GM12878 (cell line): Measurements from ENCODE around the gene NXPH1. TPM values are rescaled to one million over a fixed set of nuclear protein-coding genes. Genes with fewer than 3 reads are reported as not detected.

Source experiments
- ATAC-seq: fragments of 200-7000 bp; cut with Tn5 transposase; 3 replicates; pipeline ENCODE4 v1.9.1; 2020; ENCODE audit warnings: mild to moderate bottlenecking, moderate library complexity
- BruUV-seq: library from RNA; stranded (reverse); fragments of 400-500 nt; replicated peaks from 2 replicates; lab custom pipeline; 2021; lab: Mats Ljungman, UMichigan
- CTCF ChIA-PET: fragments of 300-600 bp; sonication (Branson Sonifier 250); formaldehyde crosslinking; extraction: SDS; loops from one replicate; lab custom pipeline; 2021; ENCODE audit warnings: inconsistent platforms; lab: Yijun Ruan, JAX
- POLR2A ChIA-PET: fragments of 350-600 bp; formaldehyde crosslinking; extraction: SDS; loops from one replicate; lab custom pipeline; 2021; ENCODE audit warnings: inconsistent platforms; lab: Charles Lee
- RAD21 ChIA-PET: fragments of 300-600 bp; sonication (Branson Sonifier 250); formaldehyde crosslinking; loops from one replicate; lab custom pipeline; 2023; ENCODE audit warnings: antibody characterized with exemption; ENCODE audit not compliant: unreplicated experiment; lab: Charles Lee
- SMC1A ChIA-PET: fragments of 300-600 bp; sonication (Branson Sonifier 250); formaldehyde crosslinking; loops from one replicate; lab custom pipeline; 2023; ENCODE audit not compliant: unreplicated experiment, uncharacterized antibody; lab: Charles Lee
- DNase-seq: peaks from one replicate; pipeline ENCODE4 v3.0.0-alpha.2; 2011; ENCODE audit warnings: low read depth, low spot score
- FAIRE-seq: peaks from 3 replicates; lab custom pipeline; 2011; peaks lifted over from hg19 to GRCh38; lab: Jason Lieb, UNC
- H2AFZ ChIP-seq: 2 replicates; pipeline ENCODE4 v1.6.0; 2011; ENCODE audit warnings: low read depth, low read length, control low read depth; ENCODE audit not compliant: control insufficient read depth
- H3K27ac ChIP-seq: 2 replicates; pipeline ENCODE4 v1.5.1; 2011; ENCODE audit warnings: control low read depth; ENCODE audit not compliant: control insufficient read depth, insufficient read depth
- H3K27me3 ChIP-seq, 2 experiments: replicated peaks in 1 of 2; 2 replicates each; pipeline versions ENCODE4 v1.6.0 to v1.6.1; 2011; ENCODE audit warnings: low read length in 1 of 2; ENCODE audit not compliant: control insufficient read depth in 2 of 2, insufficient read depth in 2 of 2
- H3K36me3 ChIP-seq, 2 experiments: 2 replicates each; pipeline ENCODE4 v1.5.1; 2011; ENCODE audit warnings: low read length in 1 of 2; ENCODE audit not compliant: control insufficient read depth in 2 of 2, insufficient read depth in 2 of 2
- H3K4me1 ChIP-seq: 2 replicates; pipeline ENCODE4 v1.6.1; 2011; ENCODE audit warnings: mild to moderate bottlenecking, low read length, moderate library complexity, mixed read lengths; ENCODE audit not compliant: control insufficient read depth, insufficient read depth
- H3K4me2 ChIP-seq: 2 replicates; pipeline ENCODE4 v1.6.0; 2011; ENCODE audit warnings: control low read depth; ENCODE audit not compliant: control insufficient read depth, insufficient read depth
- H3K4me3 ChIP-seq: fragments of 200-600 bp; sonication (generic); 2 replicates; pipeline ENCODE4 v1.5.1; 2016
- H3K79me2 ChIP-seq: 2 replicates; pipeline ENCODE4 v1.6.0; 2011; ENCODE audit warnings: low read length; ENCODE audit not compliant: control insufficient read depth, insufficient read depth
- H3K9ac ChIP-seq: 2 replicates; pipeline ENCODE4 v1.8.0; 2011; ENCODE audit warnings: low read length, control low read depth, mixed read lengths; ENCODE audit not compliant: control insufficient read depth, insufficient read depth
- H3K9me3 ChIP-seq: replicated peaks from 3 replicates; pipeline ENCODE4 v1.5.1; 2011; ENCODE audit warnings: mild to moderate bottlenecking, low read length; ENCODE audit not compliant: control insufficient read depth, insufficient read depth
- H4K20me1 ChIP-seq: 2 replicates; pipeline ENCODE4 v1.6.0; 2011; ENCODE audit not compliant: control insufficient read depth, insufficient read depth
- BHLHE40 ChIP-seq, 2 experiments: fragments of 450-650 bp in 1 of 2; IDR thresholded peaks; 2 replicates each; pipeline ENCODE4 v1.6.1; 2011 to 2017; ENCODE audit warnings: low read depth in 2 of 2, borderline replicate concordance in 1 of 2, improper control_type of control experiment in 1 of 2, low read length in 1 of 2, mild to moderate bottlenecking in 1 of 2
- BMI1 ChIP-seq: fragments of 450-650 bp; IDR thresholded peaks from 2 replicates; pipeline ENCODE4 v1.6.1; 2016; ENCODE audit warnings: mild to moderate bottlenecking, moderate library complexity, borderline replicate concordance
- CEBPB ChIP-seq, 2 experiments: fragments of 150-350 bp in 1 of 2; IDR thresholded peaks; 2 replicates each; pipeline ENCODE4 v1.6.1; 2012 to 2014; ENCODE audit warnings: low read depth in 2 of 2, low read length in 2 of 2, borderline replicate concordance in 1 of 2, inconsistent platforms in 1 of 2
- EED ChIP-seq: sonication (generic); IDR thresholded peaks from 2 replicates; pipeline ENCODE4 v1.6.1; 2016; ENCODE audit warnings: antibody characterized with exemption, low read depth
- GABPA ChIP-seq: IDR thresholded peaks from 2 replicates; pipeline ENCODE4 v1.6.1; 2014; ENCODE audit warnings: antibody characterized with exemption, low read depth, mild to moderate bottlenecking, inconsistent platforms
- HDGF ChIP-seq: fragments of 450-650 bp; IDR thresholded peaks from 2 replicates; pipeline ENCODE4 v1.6.1; 2016; ENCODE audit warnings: antibody characterized with exemption
- IKZF2 ChIP-seq, 2 experiments: fragments of 450-650 bp; IDR thresholded peaks; 2 replicates each; pipeline ENCODE4 v1.6.1; 2017; ENCODE audit warnings: mild to moderate bottlenecking in 2 of 2, moderate library complexity in 2 of 2
- KAT2A ChIP-seq: conservative IDR thresholded peaks from 2 replicates; pipeline ENCODE4 v1.6.1; 2011; ENCODE audit warnings: low read depth, low read length; ENCODE audit not compliant: control insufficient read depth
- MYB ChIP-seq: fragments of 150-350 bp; IDR thresholded peaks from 2 replicates; pipeline ENCODE4 v1.6.1; 2014; ENCODE audit warnings: mild to moderate bottlenecking, low read depth, low read length, borderline replicate concordance
- PAX8 ChIP-seq: fragments of 450-650 bp; IDR thresholded peaks from 2 replicates; pipeline ENCODE4 v1.6.1; 2017; ENCODE audit warnings: mild to moderate bottlenecking, moderate library complexity
- SKIL ChIP-seq: fragments of 450-650 bp; IDR thresholded peaks from 2 replicates; pipeline ENCODE4 v1.6.1; 2017; ENCODE audit warnings: mild to moderate bottlenecking, low read depth, inconsistent platforms; ENCODE audit not compliant: poor library complexity, severe bottlenecking
- SP1 ChIP-seq: IDR thresholded peaks from one replicate; pipeline ENCODE4 v1.6.1; 2011; ENCODE audit warnings: low read depth, low read length
- WGBS: methylation state at CpG from one replicate; pipeline ENCODE4 v1.1.6; 2016; ENCODE audit warnings: low lambda C conversion rate; ENCODE audit not compliant: insufficient replicate concordance, insufficient coverage; ENCODE audit errors: missing lambda C conversion rate; 5-methylcytosine and 5-hydroxymethylcytosine counted together
- in situ Hi-C: fragments of 300-500 bp; cut with MboI; formaldehyde crosslinking; loops from 9 replicates; pipeline ENCODE4 v1.14.3; 2018; ENCODE audit warnings: mixed read lengths
- intact Hi-C: fragments of 100-400 bp; cut with micrococcal nuclease; formaldehyde crosslinking; loops from one replicate; pipeline ENCODE4 v1.14.2; 2022; ENCODE audit not compliant: unreplicated experiment
- polyA plus RNA-seq, 11 experiments: library from polyadenylated mRNA; depleted of rRNA in 4 of 11; unstranded in 6 of 11; stranded (reverse) in 5 of 11; fragments of >200 nt; fragmentation: Nextera tagmentation in 4 of 11; fragmentation: Illumina TruSeq in 1 of 11; extraction: Ambion mirVana in 4 of 11; extraction: Trizol in 1 of 11; gene quantifications; 1 replicate in 1 of 11; 2 replicates in 10 of 11; pipeline versions ENCODE4 v1.2.1 to v1.2.3, GENCODE V29; 2011 to 2016; ENCODE audit warnings: inconsistent platforms in 2 of 11, missing spikeins in 2 of 11, low read depth in 1 of 11
- total RNA-seq, 4 experiments: library from RNA; depleted of rRNA in 3 of 4; stranded (reverse); fragments of >200 nt in 3 of 4; fragmentation: Illumina TruSeq in 1 of 4; extraction: Trizol in 1 of 4; gene quantifications; 2 replicates each; pipeline versions ENCODE4 v1.2.1 to v1.2.3, GENCODE V29; 2013 to 2021
- TF ChIP-seq, protein P1 (sequence below): fragments of 450-650 bp; IDR thresholded peaks from 2 replicates; pipeline ENCODE4 v1.6.1; 2017; ENCODE audit warnings: antibody characterized with exemption, mild to moderate bottlenecking, moderate library complexity

Gene NXPH1
- total and polyA plus RNA-seq, 10 of the 15 experiments (the other 5 are each of a cell fraction or from before 2014, with no cell fraction given), result 0.06 to 0.34 TPM; not detected in 8

GRCh38 chr7:8462309-8462708 lies 28.9 kb downstream of the NXPH1 start:
- Histone ChIP-seq H3K36me3 (no peaks in the 10 kb centered on the region), H3K79me2 (no peaks in the 10 kb centered on the region), H3K4me1 (no peaks in the 10 kb centered on the region), H3K4me2 (no peak overlapping the region), H3K27me3 (no peaks in the 10 kb centered on the region), H3K9me3 (no peaks in the 10 kb centered on the region), H3K9ac (no peak overlapping the region), H3K27ac (no peak overlapping the region), H2AFZ (no peak overlapping the region), H4K20me1 (no peaks in the 10 kb centered on the region), H3K4me3 (no peak overlapping the region)
- intact Hi-C loops (no loop called here), in situ Hi-C loops (no loop called here)
- DNase-seq (no peak), ATAC-seq (no peak), FAIRE-seq (no peak)
- no TSS peak for BruUV-seq
- 2% methylated on average over 2 of the region's 2 CpGs for WGBS
- RAD21 ChIA-PET, result no interaction called here
- CTCF ChIA-PET, result interaction anchor here (1.0 kb wide), 1 partner anchor 30 kb away, joined by 3 read pairs; no protein-coding TSS in a partner anchor
- POLR2A ChIA-PET, result no interaction called here
- TF ChIP-seq, protein P1, sequence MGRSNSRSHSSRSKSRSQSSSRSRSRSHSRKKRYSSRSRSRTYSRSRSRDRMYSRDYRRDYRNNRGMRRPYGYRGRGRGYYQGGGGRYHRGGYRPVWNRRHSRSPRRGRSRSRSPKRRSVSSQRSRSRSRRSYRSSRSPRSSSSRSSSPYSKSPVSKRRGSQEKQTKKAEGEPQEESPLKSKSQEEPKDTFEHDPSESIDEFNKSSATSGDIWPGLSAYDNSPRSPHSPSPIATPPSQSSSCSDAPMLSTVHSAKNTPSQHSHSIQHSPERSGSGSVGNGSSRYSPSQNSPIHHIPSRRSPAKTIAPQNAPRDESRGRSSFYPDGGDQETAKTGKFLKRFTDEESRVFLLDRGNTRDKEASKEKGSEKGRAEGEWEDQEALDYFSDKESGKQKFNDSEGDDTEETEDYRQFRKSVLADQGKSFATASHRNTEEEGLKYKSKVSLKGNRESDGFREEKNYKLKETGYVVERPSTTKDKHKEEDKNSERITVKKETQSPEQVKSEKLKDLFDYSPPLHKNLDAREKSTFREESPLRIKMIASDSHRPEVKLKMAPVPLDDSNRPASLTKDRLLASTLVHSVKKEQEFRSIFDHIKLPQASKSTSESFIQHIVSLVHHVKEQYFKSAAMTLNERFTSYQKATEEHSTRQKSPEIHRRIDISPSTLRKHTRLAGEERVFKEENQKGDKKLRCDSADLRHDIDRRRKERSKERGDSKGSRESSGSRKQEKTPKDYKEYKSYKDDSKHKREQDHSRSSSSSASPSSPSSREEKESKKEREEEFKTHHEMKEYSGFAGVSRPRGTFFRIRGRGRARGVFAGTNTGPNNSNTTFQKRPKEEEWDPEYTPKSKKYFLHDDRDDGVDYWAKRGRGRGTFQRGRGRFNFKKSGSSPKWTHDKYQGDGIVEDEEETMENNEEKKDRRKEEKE, result no peak
- TF ChIP-seq HDGF (no peak), PAX8 (no peak), KAT2A (no peak), BMI1 (no peak), CEBPB (IDR thresholded peaks at IDR 0.05; ENCODE audit: borderline replicate concordance in 1 of 2, low read depth in 2 of 2, low read length in 2 of 2) (no peak), GABPA (no peak), EED (no peak), IKZF2 (IDR thresholded peaks at IDR 0.05) (no peak), MYB (no peak), SKIL (no peak), BHLHE40 (IDR thresholded peaks at IDR 0.05; ENCODE audit: borderline replicate concordance in 1 of 2, low read depth in 2 of 2, low read length in 1 of 2) (no peak), SP1 (no peak)
- SMC1A ChIA-PET, result interaction anchor here (1.2 kb wide), 1 partner anchor 26 kb away, joined by 3 read pairs; no protein-coding TSS in a partner anchor
